BE2C (cell line): ENCODE results near the gene LINGO3. TPM values are rescaled to one million over a fixed set of nuclear protein-coding genes. Genes with fewer than 3 reads are reported as not detected.

Experiments used
- DNase-seq: peaks from one replicate; pipeline ENCODE4 v3.0.0-alpha.2; 2020
- H3K27me3 ChIP-seq: fragments of 250-450 bp; sonication (Bioruptor Pico); 2 replicates; pipeline ENCODE4 v1.5.1; 2020; ENCODE audit warnings: mild to moderate bottlenecking
- H3K36me3 ChIP-seq: fragments of 250-450 bp; sonication (Bioruptor Pico); 2 replicates; pipeline ENCODE4 v1.5.1; 2020; ENCODE audit warnings: mild to moderate bottlenecking
- H3K4me1 ChIP-seq: fragments of 250-450 bp; sonication (Bioruptor Pico); 2 replicates; pipeline ENCODE4 v1.5.1; 2020
- H3K4me3 ChIP-seq: 2 replicates; pipeline ENCODE4 v1.5.1; 2011; ENCODE audit warnings: low read depth, low read length
- H3K9me3 ChIP-seq: fragments of 250-450 bp; sonication (Bioruptor Pico); 2 replicates; pipeline ENCODE4 v1.5.1; 2020
- polyA plus RNA-seq: library from polyadenylated mRNA; unstranded; fragments of >200 nt; gene quantifications from one replicate; pipeline ENCODE4 v1.2.1, GENCODE V29; 2012; ENCODE audit warnings: low read depth, missing spikeins; ENCODE audit not compliant: insufficient read length, insufficient read depth
- TF ChIP-seq, protein P1 (sequence below): IDR thresholded peaks from 2 replicates; pipeline ENCODE4 v1.5.1; 2012; ENCODE audit warnings: mild to moderate bottlenecking, low read depth, low read length

LINGO3 gene, protein sequence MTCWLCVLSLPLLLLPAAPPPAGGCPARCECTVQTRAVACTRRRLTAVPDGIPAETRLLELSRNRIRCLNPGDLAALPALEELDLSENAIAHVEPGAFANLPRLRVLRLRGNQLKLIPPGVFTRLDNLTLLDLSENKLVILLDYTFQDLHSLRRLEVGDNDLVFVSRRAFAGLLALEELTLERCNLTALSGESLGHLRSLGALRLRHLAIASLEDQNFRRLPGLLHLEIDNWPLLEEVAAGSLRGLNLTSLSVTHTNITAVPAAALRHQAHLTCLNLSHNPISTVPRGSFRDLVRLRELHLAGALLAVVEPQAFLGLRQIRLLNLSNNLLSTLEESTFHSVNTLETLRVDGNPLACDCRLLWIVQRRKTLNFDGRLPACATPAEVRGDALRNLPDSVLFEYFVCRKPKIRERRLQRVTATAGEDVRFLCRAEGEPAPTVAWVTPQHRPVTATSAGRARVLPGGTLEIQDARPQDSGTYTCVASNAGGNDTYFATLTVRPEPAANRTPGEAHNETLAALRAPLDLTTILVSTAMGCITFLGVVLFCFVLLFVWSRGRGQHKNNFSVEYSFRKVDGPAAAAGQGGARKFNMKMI
- not detected for polyA plus RNA-seq

DNA sequence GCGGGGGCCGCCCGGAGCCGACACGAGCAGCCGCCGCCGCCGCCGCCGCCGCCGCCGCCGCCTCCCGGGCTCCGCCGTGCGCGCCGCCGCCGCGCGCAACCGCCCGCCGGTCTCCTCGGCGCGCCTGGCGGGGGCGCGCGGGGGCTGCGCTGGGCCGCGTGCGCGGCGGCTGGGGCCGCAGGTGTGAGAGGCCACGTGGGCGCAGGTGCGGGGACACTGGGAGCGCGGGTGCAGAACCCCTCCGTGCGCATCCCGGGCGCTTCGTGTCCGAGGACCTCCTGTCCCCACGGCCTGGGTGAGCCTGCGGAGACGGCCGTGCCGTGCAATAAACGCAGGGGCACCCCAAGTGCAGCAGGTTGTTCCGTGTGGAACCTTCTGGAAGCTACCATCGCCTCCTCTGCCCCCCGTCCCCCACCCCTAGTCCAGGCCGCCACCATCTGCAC lies at the start of gene LINGO3:
Gene LINGO3 (minus strand): TSS at position 41 of the 443 bp plus-strand sequence. CDS start 16,378 bp downstream, outside the sequence.
- peak; percentile 10 for DNase-seq
- Histone ChIP-seq H3K36me3 (no peaks in the 10 kb centered on the region), H3K9me3 (no peaks in the 10 kb centered on the region), H3K4me3 (no peak within 1 kb of the TSS), H3K27me3 (peaks cover 15% of the 10 kb centered on the region), H3K4me1 (peaks cover 4% of the 10 kb centered on the region; the same call in 1 of the 2 replicates)
- TF ChIP-seq, protein P1, sequence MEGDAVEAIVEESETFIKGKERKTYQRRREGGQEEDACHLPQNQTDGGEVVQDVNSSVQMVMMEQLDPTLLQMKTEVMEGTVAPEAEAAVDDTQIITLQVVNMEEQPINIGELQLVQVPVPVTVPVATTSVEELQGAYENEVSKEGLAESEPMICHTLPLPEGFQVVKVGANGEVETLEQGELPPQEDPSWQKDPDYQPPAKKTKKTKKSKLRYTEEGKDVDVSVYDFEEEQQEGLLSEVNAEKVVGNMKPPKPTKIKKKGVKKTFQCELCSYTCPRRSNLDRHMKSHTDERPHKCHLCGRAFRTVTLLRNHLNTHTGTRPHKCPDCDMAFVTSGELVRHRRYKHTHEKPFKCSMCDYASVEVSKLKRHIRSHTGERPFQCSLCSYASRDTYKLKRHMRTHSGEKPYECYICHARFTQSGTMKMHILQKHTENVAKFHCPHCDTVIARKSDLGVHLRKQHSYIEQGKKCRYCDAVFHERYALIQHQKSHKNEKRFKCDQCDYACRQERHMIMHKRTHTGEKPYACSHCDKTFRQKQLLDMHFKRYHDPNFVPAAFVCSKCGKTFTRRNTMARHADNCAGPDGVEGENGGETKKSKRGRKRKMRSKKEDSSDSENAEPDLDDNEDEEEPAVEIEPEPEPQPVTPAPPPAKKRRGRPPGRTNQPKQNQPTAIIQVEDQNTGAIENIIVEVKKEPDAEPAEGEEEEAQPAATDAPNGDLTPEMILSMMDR = no peak

DNA sequence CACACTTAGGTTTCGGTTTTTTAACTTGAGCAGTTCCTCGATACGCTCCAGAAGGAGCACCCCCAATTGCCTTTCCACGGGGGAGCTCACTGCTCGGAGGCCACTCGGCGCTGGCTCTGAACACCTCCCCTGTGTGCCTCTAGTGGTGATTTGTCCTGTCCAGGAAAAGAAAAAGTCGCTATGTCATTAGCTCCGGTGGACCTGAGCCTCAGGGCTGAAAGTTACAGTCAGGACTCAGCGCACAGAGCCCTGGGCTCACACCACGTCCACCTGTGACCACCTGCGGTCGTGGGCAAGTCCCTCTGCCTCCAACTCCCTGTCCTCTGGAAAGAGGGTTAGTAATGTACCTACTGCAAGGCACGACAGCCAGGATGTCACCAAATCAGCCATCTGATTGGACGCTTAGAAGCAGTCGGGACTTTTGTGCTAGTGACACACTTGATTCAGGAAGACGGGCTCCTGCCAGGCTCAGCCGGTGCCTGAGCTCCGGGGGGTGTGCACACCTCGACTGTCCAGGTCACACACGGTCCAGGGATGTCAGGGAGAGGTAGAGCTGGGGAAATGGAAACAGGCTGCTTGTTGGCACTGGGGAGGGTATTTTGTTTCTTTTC lies 48.2 kb upstream of the LINGO3 start:
- H3K4me1 ChIP-seq = no peaks in the 10 kb centered on the region
- DNase-seq = no peak
- TF ChIP-seq, protein P1 = no peak
- peaks cover 27% of the 10 kb centered on the region for H3K27me3 ChIP-seq
- H3K9me3 ChIP-seq = no peaks in the 10 kb centered on the region
- H3K4me3 ChIP-seq = no peak overlapping the region
- H3K36me3 ChIP-seq = peaks cover 19% of the 10 kb centered on the region

DNA sequence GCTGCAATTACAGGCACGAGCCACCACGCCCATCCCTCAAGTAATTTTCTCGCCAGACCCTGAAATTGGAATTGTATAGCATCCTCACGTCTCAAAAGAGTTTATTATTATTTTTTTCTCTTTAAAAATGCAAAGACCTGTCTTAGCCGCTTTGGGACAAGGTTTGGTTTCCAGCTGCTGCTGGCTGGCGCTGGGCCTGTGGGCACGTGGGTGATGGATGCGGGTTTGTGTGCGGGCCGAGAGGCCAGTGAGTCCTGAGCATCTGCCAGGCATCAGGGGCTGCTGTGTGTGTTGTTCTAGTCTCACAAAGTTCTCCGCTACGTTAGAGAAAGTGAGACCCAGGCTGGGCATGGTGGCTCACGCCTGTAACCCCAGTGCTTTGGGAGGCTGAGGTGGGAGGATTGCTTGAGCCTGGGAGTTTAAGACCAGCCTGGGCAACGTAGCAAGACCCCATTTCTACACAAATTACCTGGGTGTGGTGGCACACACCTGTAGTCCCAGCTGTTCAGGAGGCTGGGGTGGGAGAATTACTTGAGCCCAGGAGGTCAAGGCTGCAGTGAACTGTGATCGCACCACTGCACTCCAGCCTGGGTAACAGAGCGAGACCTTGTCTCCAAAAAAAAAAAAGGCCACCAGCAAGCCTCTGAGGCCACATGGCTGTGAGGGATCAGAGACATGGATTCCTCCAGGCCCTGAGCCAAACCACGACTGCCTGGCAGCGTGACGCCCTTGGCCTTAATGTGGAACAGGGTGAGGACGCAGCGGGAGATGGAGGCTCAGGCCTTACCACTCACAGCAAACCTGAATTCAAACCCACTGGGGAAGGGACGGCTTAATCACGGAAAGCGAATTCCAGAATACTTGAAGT lies 47.4 kb upstream of the LINGO3 start:
- TF ChIP-seq, protein P1 = no peak
- Histone ChIP-seq H3K4me1 (no peaks in the 10 kb centered on the region), H3K9me3 (no peaks in the 10 kb centered on the region), H3K4me3 (no peak overlapping the region), H3K36me3 (peaks cover 19% of the 10 kb centered on the region), H3K27me3 (peaks cover 22% of the 10 kb centered on the region)
- DNase-seq = no peak

DNA sequence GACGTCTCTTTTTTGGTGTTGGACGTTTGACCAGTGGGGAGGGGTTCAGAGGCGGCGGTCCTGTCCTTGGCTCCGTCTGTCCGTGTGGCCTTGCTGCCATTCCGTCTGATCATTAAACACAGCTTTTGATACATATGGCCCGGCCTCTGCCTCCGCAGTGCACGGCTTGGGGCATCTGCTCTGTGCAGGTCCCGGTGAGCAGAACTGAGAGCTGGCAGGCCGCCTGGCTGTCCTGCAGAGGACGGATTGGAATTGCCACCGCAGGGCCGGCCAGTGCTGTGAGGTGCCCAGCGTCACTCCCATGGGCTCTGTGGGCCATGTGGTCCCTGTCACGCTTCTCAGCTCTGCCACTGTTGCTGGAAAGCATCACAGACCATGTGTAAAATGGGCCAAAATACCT lies 46.7 kb upstream of the LINGO3 start:
- DNase-seq = peak; percentile 36
- H3K4me1 ChIP-seq = no peaks in the 10 kb centered on the region

DNA sequence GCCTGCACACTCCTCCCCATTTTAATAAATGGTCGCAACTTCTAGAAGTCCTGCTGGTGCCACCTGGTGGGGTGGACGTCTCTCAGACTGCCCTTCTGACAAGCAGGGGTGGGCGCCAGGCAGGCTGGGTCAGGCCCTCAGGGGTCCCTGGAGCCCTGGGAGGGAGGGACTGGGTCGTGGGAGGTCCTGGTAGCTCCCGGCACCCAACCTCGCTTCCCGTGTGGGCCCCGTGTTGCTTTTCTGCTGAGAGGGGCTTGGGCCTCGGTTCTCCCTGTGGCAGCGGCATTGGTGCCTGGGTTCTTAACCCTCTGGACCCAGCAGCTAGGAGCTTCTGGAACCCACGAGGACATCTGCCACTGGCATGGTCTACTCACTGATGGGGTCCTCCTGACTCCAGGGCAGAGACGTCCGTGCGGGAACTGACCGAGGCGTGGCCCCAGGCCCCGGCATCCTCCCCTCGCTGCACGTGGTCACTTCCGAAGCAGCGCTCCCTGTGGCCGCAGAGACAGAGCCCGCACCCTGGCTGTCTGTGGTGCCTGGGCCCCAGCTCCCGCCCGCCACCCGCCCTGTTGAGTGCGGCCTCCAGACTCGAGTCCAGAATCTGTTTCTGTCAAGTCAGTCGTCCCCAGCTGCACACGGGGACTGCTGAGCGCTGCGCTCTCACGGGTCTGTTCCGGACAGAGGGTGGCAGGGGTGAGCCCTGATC lies 46.1 kb upstream of the LINGO3 start:
- Histone ChIP-seq H3K27me3 (peaks cover 10% of the 10 kb centered on the region), H3K4me1 (no peaks in the 10 kb centered on the region), H3K4me3 (no peak overlapping the region), H3K9me3 (no peaks in the 10 kb centered on the region), H3K36me3 (peaks cover 19% of the 10 kb centered on the region)
- DNase-seq = peak; percentile 15
- TF ChIP-seq, protein P1 = no peak

More for the DNA sequence above, 46.7 kb upstream of the LINGO3 start:
- Histone ChIP-seq H3K36me3 (peaks cover 19% of the 10 kb centered on the region), H3K27me3 (peaks cover 16% of the 10 kb centered on the region), H3K4me3 (no peak overlapping the region), H3K9me3 (no peaks in the 10 kb centered on the region)
- TF ChIP-seq, protein P1 = no peak
